IMR-90 (cell line): ENCODE results near the gene KCNAB1. TPM values are rescaled to one million over a fixed set of nuclear protein-coding genes. Genes with fewer than 3 reads are reported as not detected.
"Not testable (repeated sequence)": the region's sequence is repeated elsewhere in the genome, so short reads cannot be mapped to it uniquely, and the experiment has no call there.

ENCODE experiments used
- ATAC-seq: fragments of 200-7000 bp; cut with Tn5 transposase; 2 replicates; pipeline ENCODE4 v1.9.1; 2020; ENCODE audit warnings: low read depth, mild to moderate bottlenecking, moderate library complexity
- BruUV-seq: library from RNA; stranded (reverse); fragments of 400-500 nt; replicated peaks from 2 replicates; lab custom pipeline; 2021; lab: Mats Ljungman, UMichigan
- CTCF ChIA-PET: fragments of 300-600 bp; formaldehyde crosslinking; extraction: SDS; loops from one replicate; lab custom pipeline; 2021; ENCODE audit warnings: antibody characterized with exemption; lab: Yijun Ruan, JAX
- POLR2A ChIA-PET: fragments of 300-600 bp; sonication (Branson Sonifier 250); formaldehyde crosslinking; loops from one replicate; lab custom pipeline; 2022; ENCODE audit warnings: antibody characterized with exemption; ENCODE audit not compliant: unreplicated experiment; lab: Charles Lee
- DNase-seq: peaks from one replicate; pipeline ENCODE4 v3.0.0; 2013
- H2AFZ ChIP-seq: replicated peaks from 2 replicates; pipeline ENCODE3; 2013; ENCODE audit warnings: low read length, mild to moderate bottlenecking; ENCODE audit not compliant: poor library complexity
- H2AK5ac ChIP-seq: 2 replicates; pipeline ENCODE4 v1.6.1; 2013; ENCODE audit warnings: low read depth, low read length, inconsistent platforms
- H2AK9ac ChIP-seq: replicated peaks from 2 replicates; pipeline ENCODE3; 2013; ENCODE audit warnings: mild to moderate bottlenecking, low read depth, low read length, moderate library complexity; ENCODE audit not compliant: poor library complexity
- H2BK120ac ChIP-seq: 2 replicates; pipeline ENCODE4 v1.6.1; 2013; ENCODE audit warnings: low read depth, low read length, inconsistent platforms
- H2BK15ac ChIP-seq: 3 replicates; pipeline ENCODE4 v1.6.1; 2013; ENCODE audit warnings: low read depth, low read length, inconsistent platforms
- H2BK20ac ChIP-seq: 2 replicates; pipeline ENCODE4 v1.6.1; 2013; ENCODE audit warnings: low read depth, mild to moderate bottlenecking, inconsistent platforms, low read length, moderate library complexity
- H2BK5ac ChIP-seq: 2 replicates; pipeline ENCODE4 v1.6.1; 2013; ENCODE audit warnings: mild to moderate bottlenecking, low read depth, low read length, inconsistent platforms; ENCODE audit not compliant: poor library complexity, severe bottlenecking
- H3K14ac ChIP-seq: replicated peaks from 2 replicates; pipeline ENCODE4 v1.6.1; 2013; ENCODE audit warnings: low read depth, low read length, inconsistent platforms
- H3K18ac ChIP-seq: 2 replicates; pipeline ENCODE4 v1.6.1; 2013; ENCODE audit warnings: low read depth, low read length, control low read depth
- H3K23ac ChIP-seq: 2 replicates; pipeline ENCODE4 v1.6.1; 2013; ENCODE audit warnings: low read depth, low read length, inconsistent platforms
- H3K27ac ChIP-seq: 2 replicates; pipeline ENCODE4 v1.5.1; 2013; ENCODE audit warnings: mild to moderate bottlenecking, control low read depth, low read length; ENCODE audit not compliant: insufficient read depth
- H3K27me3 ChIP-seq: 2 replicates; pipeline ENCODE4 v1.6.1; 2013; ENCODE audit warnings: low read length; ENCODE audit not compliant: control insufficient read depth, insufficient read depth
- H3K36me3 ChIP-seq: 2 replicates; pipeline ENCODE4 v1.6.1; 2013; ENCODE audit warnings: low read length, mixed read lengths; ENCODE audit not compliant: control insufficient read depth, insufficient read depth
- H3K4ac ChIP-seq: 2 replicates; pipeline ENCODE4 v1.6.1; 2013; ENCODE audit warnings: low read depth, low read length, inconsistent platforms
- H3K4me1 ChIP-seq: 2 replicates; pipeline ENCODE4 v1.6.1; 2013; ENCODE audit warnings: low read length, mixed read lengths; ENCODE audit not compliant: control insufficient read depth, insufficient read depth
- H3K4me2 ChIP-seq: 2 replicates; pipeline ENCODE4 v1.6.1; 2013; ENCODE audit warnings: low read depth, mild to moderate bottlenecking, control low read depth, low read length, moderate library complexity
- H3K4me3 ChIP-seq: 2 replicates; pipeline ENCODE4 v1.5.1; 2013; ENCODE audit warnings: low read depth, mild to moderate bottlenecking, control low read depth, low read length, moderate library complexity; ENCODE audit not compliant: insufficient read depth
- H3K56ac ChIP-seq: 2 replicates; pipeline ENCODE4 v1.6.1; 2013; ENCODE audit warnings: low read length, inconsistent platforms; ENCODE audit not compliant: insufficient read depth; ENCODE audit errors: extremely low read depth
- H3K79me1 ChIP-seq, 2 experiments: 2 replicates each; pipeline ENCODE4 v1.6.1; 2013; ENCODE audit warnings: low read length in 2 of 2, inconsistent platforms in 1 of 2, low read depth in 1 of 2
- H3K9ac ChIP-seq: 2 replicates; pipeline ENCODE4 v1.6.1; 2013; ENCODE audit warnings: low read depth, low read length, control low read depth
- H3K9me1 ChIP-seq: 2 replicates; pipeline ENCODE4 v1.6.1; 2013; ENCODE audit warnings: low read length, inconsistent platforms; ENCODE audit not compliant: insufficient read depth
- H3K9me3 ChIP-seq: 2 replicates; pipeline ENCODE4 v1.6.1; 2013; ENCODE audit warnings: low read length; ENCODE audit not compliant: control insufficient read depth, insufficient read depth
- H4K20me1 ChIP-seq: 2 replicates; pipeline ENCODE4 v1.6.1; 2013; ENCODE audit warnings: low read length, inconsistent platforms; ENCODE audit not compliant: insufficient read depth
- H4K5ac ChIP-seq: 2 replicates; pipeline ENCODE4 v1.6.1; 2013; ENCODE audit warnings: mild to moderate bottlenecking, low read depth, low read length, control low read depth
- H4K8ac ChIP-seq, 2 experiments: 2 replicates each; pipeline ENCODE4 v1.6.1; 2013; ENCODE audit warnings: low read depth in 2 of 2, low read length in 2 of 2, control low read depth in 1 of 2, inconsistent platforms in 1 of 2
- H4K91ac ChIP-seq: 2 replicates; pipeline ENCODE4 v1.6.1; 2013; ENCODE audit warnings: low read depth, low read length, inconsistent platforms; ENCODE audit not compliant: insufficient read depth
- MAZ ChIP-seq: IDR thresholded peaks from 2 replicates; pipeline ENCODE4 v1.6.1; 2012; ENCODE audit warnings: low read depth, mild to moderate bottlenecking, low read length, improper control_type of control experiment, moderate library complexity, borderline replicate concordance
- RAD21 ChIP-seq: IDR thresholded peaks from 2 replicates; pipeline ENCODE4 v1.6.1; 2012; ENCODE audit warnings: low read length, improper control_type of control experiment
- WGBS, 2 experiments: methylation state at CpG; one replicate each; pipeline versions ENCODE4 v1.1.5 to v1.1.7; 2013; ENCODE audit warnings: missing lambda C conversion rate in 2 of 2; ENCODE audit not compliant: insufficient read length in 1 of 2; ENCODE audit errors: extremely low coverage in 2 of 2; 5-methylcytosine and 5-hydroxymethylcytosine counted together
- dilution Hi-C: fragments of 300-500 bp; cut with HindIII; formaldehyde crosslinking; loops from one replicate; pipeline ENCODE4 v1.14.3; 2018; ENCODE audit warnings: low sequenced_read_pairs; ENCODE audit not compliant: unreplicated experiment
- in situ Hi-C: fragments of 300-500 bp; cut with MboI; formaldehyde crosslinking; loops from 3 replicates; pipeline ENCODE4 v1.14.3; 2019; ENCODE audit warnings: low sequenced_read_pairs, inconsistent platforms, mixed read lengths
- intact Hi-C: fragments of 100-400 bp; cut with micrococcal nuclease; formaldehyde crosslinking; loops from 2 replicates; pipeline ENCODE4 v1.10.0; 2022
- polyA plus RNA-seq, 3 experiments: library from polyadenylated mRNA; depleted of rRNA; stranded (reverse); fragments of >200 nt; gene quantifications; 2 replicates each; pipeline ENCODE4 v1.2.3, GENCODE V29; 2012; ENCODE audit warnings: low replicate concordance in 1 of 3
- total RNA-seq: library from RNA; depleted of rRNA; stranded (reverse); fragments of >200 nt; gene quantifications from 2 replicates; pipeline ENCODE4 v1.2.3, GENCODE V29; 2012

KCNAB1 gene
- total and polyA plus RNA-seq, 2 of the 4 experiments (the other 2 are of a cell fraction): under 0.01 to 0.07 TPM

GRCh38 chr3:156071031-156071430 is 49.3 kb upstream of the KCNAB1 start:
- Histone ChIP-seq H3K79me1 (no peaks in the 10 kb centered on the region), H4K8ac (no peak overlapping the region), H3K4ac (no peak overlapping the region), H2BK15ac (no peak overlapping the region), H4K5ac (no peak overlapping the region), H3K14ac (no peak overlapping the region), H2BK20ac (no peak overlapping the region), H3K9ac (no peak overlapping the region), H3K9me3 (no peaks in the 10 kb centered on the region), H3K56ac (no peak overlapping the region), H3K4me2 (no peak overlapping the region), H3K27me3 (no peaks in the 10 kb centered on the region), H3K4me1 (no peaks in the 10 kb centered on the region), H4K20me1 (no peaks in the 10 kb centered on the region), H3K36me3 (no peaks in the 10 kb centered on the region), H2AFZ (no peak overlapping the region), H2AK9ac (no peak overlapping the region), H3K23ac (no peak overlapping the region), H3K4me3 (no peak overlapping the region), H3K18ac (no peak overlapping the region), H3K27ac (no peak overlapping the region), H2BK5ac (no peak overlapping the region), H3K9me1 (no peaks in the 10 kb centered on the region), H2AK5ac (no peak overlapping the region), H2BK120ac (no peak overlapping the region), H4K91ac (no peak overlapping the region)
- intact Hi-C loops (no loop called here), dilution Hi-C loops (no loop called here), in situ Hi-C loops (no loop called here)
- ChIA-PET POLR2A (no interaction called here), CTCF (no interaction called here)
- TF ChIP-seq MAZ (no peak), RAD21 (no peak)
- ATAC-seq (no peak), DNase-seq (no peak)
- BruUV-seq: no TSS peak
- WGBS, 2 experiments: no CpG with 5 or more reads among the region's 1 CpG

GRCh38 chr3:156072950-156073657 is 47.3 kb upstream of the KCNAB1 start:
- H2AK5ac ChIP-seq, H2BK120ac ChIP-seq, H4K5ac ChIP-seq, H4K8ac ChIP-seq, H2AFZ ChIP-seq, H3K27me3 ChIP-seq, H3K36me3 ChIP-seq, DNase-seq, CTCF ChIA-PET, H3K4me2 ChIP-seq, H3K9ac ChIP-seq, POLR2A ChIA-PET, H3K4ac ChIP-seq, H3K4me3 ChIP-seq, H3K9me3 ChIP-seq, H3K56ac ChIP-seq, dilution Hi-C loops, H3K9me1 ChIP-seq, in situ Hi-C loops, H3K79me1 ChIP-seq, H3K18ac ChIP-seq, H4K20me1 ChIP-seq, ATAC-seq, H2BK15ac ChIP-seq, H4K91ac ChIP-seq, intact Hi-C loops, H2BK20ac ChIP-seq, BruUV-seq, H3K14ac ChIP-seq, H3K23ac ChIP-seq, H2BK5ac ChIP-seq, H3K4me1 ChIP-seq, H2AK9ac ChIP-seq, H3K27ac ChIP-seq: not testable (repeated sequence)
- 72% methylated on average over 5 of the region's 29 CpGs; no CpG with 5 or more reads in 1 of the 2 experiments for WGBS, 2 experiments
